ENCODE results near the gene RAPGEF3.

Gene RAPGEF3

DNA sequence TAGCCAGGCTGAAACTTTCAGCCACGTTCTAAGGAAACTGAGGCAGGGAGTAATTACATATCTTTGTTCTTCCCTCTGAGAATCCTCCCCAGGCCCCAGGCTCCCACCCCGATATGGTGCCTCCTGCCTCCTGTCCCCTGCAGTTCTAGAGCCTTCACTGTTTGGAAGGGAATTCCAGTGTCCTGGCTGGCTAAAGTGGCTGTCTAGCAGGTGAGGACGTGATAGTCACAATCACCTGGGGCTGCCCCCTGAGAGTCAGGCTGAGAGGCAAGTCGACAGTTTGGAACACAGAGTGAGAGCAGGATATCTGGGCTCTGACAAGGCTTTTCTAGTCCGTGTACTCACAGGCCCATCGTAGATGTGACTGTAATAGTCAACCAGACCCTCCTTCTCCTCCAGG lies 46.5 kb downstream of the RAPGEF3 start:
- Histone ChIP-seq H3K27ac (ENCODE audit: extremely low read depth, low read depth, low read length) (no peak overlapping the region), H3K36me3 (ENCODE audit: control insufficient read depth in 2 of 2, insufficient read depth in 1 of 2, low read length in 2 of 2) (no peaks in the 10 kb centered on the region), H3K4me3 (ENCODE audit: low read depth, low read length) (no peak overlapping the region), H3K4me1 (ENCODE audit: control insufficient read depth, insufficient read depth, low read length) (no peaks in the 10 kb centered on the region), H3K9me3 (ENCODE audit: control insufficient read depth, insufficient read depth, low read depth, low read length) (no peaks in the 10 kb centered on the region)
- CTCF ChIA-PET: interaction anchor here (0.6 to 22.5 kb wide), 4 partner anchors 31 to 215 kb away, joined by 3 to 353 read pairs (median 137); no protein-coding TSS in a partner anchor
- POLR2A ChIA-PET: no interaction called here
- TF ChIP-seq ZNF433 (tag by site-specific recombination; IDR thresholded peaks at IDR 0.05; ENCODE audit: low read depth) (no peak), ZBTB1 (tag by site-specific recombination; IDR thresholded peaks at IDR 0.05) (no peak), ZNF23 (tag by site-specific recombination; IDR thresholded peaks at IDR 0.05; ENCODE audit: borderline replicate concordance) (no peak), BCL11B (tag by site-specific recombination; IDR thresholded peaks at IDR 0.05; ENCODE audit: low read depth) (no peak), PRDM1 (tag by site-specific recombination; IDR thresholded peaks at IDR 0.05) (no peak), ZNF169 (tag by site-specific recombination; IDR thresholded peaks at IDR 0.05) (no peak), ZNF184 (tag by site-specific recombination; IDR thresholded peaks at IDR 0.05) (no peak), ZNF335 (tag by site-specific recombination; conservative IDR thresholded peaks at IDR 0.05) (no peak), ZFP3 (tag by site-specific recombination; IDR thresholded peaks at IDR 0.05; ENCODE audit: low read depth) (no peak)
- TF ChIP-seq, protein P1, sequence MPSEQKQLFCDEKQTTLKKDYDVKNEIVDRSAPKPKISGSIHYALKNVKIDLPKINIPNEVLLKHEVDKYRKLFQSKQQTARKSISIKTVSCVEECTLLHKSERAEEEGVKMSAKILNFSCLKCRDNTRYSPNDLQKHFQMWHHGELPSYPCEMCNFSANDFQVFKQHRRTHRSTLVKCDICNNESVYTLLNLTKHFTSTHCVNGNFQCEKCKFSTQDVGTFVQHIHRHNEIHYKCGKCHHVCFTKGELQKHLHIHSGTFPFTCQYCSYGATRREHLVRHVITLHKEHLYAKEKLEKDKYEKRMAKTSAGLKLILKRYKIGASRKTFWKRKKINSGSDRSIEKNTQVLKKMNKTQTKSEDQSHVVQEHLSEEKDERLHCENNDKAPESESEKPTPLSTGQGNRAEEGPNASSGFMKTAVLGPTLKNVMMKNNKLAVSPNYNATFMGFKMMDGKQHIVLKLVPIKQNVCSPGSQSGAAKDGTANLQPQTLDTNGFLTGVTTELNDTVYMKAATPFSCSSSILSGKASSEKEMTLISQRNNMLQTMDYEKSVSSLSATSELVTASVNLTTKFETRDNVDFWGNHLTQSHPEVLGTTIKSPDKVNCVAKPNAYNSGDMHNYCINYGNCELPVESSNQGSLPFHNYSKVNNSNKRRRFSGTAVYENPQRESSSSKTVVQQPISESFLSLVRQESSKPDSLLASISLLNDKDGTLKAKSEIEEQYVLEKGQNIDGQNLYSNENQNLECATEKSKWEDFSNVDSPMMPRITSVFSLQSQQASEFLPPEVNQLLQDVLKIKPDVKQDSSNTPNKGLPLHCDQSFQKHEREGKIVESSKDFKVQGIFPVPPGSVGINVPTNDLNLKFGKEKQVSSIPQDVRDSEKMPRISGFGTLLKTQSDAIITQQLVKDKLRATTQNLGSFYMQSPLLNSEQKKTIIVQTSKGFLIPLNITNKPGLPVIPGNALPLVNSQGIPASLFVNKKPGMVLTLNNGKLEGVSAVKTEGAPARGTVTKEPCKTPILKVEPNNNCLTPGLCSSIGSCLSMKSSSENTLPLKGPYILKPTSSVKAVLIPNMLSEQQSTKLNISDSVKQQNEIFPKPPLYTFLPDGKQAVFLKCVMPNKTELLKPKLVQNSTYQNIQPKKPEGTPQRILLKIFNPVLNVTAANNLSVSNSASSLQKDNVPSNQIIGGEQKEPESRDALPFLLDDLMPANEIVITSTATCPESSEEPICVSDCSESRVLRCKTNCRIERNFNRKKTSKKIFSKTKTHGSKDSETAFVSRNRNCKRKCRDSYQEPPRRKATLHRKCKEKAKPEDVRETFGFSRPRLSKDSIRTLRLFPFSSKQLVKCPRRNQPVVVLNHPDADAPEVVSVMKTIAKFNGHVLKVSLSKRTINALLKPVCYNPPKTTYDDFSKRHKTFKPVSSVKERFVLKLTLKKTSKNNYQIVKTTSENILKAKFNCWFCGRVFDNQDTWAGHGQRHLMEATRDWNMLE (tag by site-specific recombination; conservative IDR thresholded peaks at IDR 0.05; ENCODE audit: low read depth): no peak
- TF ChIP-seq, protein P2, sequence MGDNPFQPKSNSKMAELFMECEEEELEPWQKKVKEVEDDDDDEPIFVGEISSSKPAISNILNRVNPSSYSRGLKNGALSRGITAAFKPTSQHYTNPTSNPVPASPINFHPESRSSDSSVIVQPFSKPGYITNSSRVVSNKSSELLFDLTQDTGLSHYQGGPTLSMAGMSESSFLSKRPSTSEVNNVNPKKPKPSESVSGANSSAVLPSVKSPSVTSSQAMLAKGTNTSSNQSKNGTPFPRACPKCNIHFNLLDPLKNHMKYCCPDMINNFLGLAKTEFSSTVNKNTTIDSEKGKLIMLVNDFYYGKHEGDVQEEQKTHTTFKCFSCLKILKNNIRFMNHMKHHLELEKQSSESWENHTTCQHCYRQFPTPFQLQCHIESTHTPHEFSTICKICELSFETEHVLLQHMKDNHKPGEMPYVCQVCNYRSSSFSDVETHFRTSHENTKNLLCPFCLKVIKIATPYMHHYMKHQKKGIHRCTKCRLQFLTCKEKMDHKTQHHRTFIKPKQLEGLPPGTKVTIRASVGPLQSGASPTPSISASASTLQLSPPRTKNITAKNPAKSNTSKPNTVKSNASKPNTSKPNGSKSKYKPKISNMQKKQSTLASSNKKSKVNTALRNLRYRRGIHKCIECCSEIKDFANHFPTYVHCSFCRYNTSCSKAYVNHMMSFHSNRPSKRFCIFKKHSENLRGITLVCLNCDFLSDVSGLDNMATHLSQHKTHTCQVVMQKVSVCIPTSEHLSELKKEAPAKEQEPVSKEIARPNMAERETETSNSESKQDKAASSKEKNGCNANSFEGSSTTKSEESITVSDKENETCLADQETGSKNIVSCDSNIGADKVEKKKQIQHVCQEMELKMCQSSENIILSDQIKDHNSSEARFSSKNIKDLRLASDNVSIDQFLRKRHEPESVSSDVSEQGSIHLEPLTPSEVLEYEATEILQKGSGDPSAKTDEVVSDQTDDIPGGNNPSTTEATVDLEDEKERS (tag by site-specific recombination; IDR thresholded peaks at IDR 0.05): no peak
- TF ChIP-seq, protein P3, sequence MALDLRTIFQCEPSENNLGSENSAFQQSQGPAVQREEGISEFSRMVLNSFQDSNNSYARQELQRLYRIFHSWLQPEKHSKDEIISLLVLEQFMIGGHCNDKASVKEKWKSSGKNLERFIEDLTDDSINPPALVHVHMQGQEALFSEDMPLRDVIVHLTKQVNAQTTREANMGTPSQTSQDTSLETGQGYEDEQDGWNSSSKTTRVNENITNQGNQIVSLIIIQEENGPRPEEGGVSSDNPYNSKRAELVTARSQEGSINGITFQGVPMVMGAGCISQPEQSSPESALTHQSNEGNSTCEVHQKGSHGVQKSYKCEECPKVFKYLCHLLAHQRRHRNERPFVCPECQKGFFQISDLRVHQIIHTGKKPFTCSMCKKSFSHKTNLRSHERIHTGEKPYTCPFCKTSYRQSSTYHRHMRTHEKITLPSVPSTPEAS (tag by site-specific recombination; IDR thresholded peaks at IDR 0.05): no peak
- TF ChIP-seq, protein P4, sequence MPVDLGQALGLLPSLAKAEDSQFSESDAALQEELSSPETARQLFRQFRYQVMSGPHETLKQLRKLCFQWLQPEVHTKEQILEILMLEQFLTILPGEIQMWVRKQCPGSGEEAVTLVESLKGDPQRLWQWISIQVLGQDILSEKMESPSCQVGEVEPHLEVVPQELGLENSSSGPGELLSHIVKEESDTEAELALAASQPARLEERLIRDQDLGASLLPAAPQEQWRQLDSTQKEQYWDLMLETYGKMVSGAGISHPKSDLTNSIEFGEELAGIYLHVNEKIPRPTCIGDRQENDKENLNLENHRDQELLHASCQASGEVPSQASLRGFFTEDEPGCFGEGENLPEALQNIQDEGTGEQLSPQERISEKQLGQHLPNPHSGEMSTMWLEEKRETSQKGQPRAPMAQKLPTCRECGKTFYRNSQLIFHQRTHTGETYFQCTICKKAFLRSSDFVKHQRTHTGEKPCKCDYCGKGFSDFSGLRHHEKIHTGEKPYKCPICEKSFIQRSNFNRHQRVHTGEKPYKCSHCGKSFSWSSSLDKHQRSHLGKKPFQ (tag by site-specific recombination; IDR thresholded peaks at IDR 0.05): no peak
- TF ChIP-seq, protein P5, sequence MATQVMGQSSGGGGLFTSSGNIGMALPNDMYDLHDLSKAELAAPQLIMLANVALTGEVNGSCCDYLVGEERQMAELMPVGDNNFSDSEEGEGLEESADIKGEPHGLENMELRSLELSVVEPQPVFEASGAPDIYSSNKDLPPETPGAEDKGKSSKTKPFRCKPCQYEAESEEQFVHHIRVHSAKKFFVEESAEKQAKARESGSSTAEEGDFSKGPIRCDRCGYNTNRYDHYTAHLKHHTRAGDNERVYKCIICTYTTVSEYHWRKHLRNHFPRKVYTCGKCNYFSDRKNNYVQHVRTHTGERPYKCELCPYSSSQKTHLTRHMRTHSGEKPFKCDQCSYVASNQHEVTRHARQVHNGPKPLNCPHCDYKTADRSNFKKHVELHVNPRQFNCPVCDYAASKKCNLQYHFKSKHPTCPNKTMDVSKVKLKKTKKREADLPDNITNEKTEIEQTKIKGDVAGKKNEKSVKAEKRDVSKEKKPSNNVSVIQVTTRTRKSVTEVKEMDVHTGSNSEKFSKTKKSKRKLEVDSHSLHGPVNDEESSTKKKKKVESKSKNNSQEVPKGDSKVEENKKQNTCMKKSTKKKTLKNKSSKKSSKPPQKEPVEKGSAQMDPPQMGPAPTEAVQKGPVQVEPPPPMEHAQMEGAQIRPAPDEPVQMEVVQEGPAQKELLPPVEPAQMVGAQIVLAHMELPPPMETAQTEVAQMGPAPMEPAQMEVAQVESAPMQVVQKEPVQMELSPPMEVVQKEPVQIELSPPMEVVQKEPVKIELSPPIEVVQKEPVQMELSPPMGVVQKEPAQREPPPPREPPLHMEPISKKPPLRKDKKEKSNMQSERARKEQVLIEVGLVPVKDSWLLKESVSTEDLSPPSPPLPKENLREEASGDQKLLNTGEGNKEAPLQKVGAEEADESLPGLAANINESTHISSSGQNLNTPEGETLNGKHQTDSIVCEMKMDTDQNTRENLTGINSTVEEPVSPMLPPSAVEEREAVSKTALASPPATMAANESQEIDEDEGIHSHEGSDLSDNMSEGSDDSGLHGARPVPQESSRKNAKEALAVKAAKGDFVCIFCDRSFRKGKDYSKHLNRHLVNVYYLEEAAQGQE (tag by site-specific recombination; IDR thresholded peaks at IDR 0.05): no peak
- TF ChIP-seq, protein P6, sequence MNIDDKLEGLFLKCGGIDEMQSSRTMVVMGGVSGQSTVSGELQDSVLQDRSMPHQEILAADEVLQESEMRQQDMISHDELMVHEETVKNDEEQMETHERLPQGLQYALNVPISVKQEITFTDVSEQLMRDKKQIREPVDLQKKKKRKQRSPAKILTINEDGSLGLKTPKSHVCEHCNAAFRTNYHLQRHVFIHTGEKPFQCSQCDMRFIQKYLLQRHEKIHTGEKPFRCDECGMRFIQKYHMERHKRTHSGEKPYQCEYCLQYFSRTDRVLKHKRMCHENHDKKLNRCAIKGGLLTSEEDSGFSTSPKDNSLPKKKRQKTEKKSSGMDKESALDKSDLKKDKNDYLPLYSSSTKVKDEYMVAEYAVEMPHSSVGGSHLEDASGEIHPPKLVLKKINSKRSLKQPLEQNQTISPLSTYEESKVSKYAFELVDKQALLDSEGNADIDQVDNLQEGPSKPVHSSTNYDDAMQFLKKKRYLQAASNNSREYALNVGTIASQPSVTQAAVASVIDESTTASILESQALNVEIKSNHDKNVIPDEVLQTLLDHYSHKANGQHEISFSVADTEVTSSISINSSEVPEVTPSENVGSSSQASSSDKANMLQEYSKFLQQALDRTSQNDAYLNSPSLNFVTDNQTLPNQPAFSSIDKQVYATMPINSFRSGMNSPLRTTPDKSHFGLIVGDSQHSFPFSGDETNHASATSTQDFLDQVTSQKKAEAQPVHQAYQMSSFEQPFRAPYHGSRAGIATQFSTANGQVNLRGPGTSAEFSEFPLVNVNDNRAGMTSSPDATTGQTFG (tag by site-specific recombination; IDR thresholded peaks at IDR 0.05; ENCODE audit: borderline replicate concordance): no peak
- TF ChIP-seq, protein P7, sequence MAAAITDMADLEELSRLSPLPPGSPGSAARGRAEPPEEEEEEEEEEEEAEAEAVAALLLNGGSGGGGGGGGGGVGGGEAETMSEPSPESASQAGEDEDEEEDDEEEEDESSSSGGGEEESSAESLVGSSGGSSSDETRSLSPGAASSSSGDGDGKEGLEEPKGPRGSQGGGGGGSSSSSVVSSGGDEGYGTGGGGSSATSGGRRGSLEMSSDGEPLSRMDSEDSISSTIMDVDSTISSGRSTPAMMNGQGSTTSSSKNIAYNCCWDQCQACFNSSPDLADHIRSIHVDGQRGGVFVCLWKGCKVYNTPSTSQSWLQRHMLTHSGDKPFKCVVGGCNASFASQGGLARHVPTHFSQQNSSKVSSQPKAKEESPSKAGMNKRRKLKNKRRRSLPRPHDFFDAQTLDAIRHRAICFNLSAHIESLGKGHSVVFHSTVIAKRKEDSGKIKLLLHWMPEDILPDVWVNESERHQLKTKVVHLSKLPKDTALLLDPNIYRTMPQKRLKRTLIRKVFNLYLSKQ (tag by site-specific recombination; IDR thresholded peaks at IDR 0.05; ENCODE audit: borderline replicate concordance): no peak
- TF ChIP-seq, protein P8, sequence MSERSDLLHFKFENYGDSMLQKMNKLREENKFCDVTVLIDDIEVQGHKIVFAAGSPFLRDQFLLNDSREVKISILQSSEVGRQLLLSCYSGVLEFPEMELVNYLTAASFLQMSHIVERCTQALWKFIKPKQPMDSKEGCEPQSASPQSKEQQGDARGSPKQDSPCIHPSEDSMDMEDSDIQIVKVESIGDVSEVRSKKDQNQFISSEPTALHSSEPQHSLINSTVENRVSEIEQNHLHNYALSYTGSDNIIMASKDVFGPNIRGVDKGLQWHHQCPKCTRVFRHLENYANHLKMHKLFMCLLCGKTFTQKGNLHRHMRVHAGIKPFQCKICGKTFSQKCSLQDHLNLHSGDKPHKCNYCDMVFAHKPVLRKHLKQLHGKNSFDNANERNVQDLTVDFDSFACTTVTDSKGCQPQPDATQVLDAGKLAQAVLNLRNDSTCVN (tag by site-specific recombination; optimal IDR thresholded peaks at IDR 0.05): no peak
